Umbilical cord (tissue), 2 donors: ENCODE results near the gene ZNF174. TPM values are rescaled to one million over a fixed set of nuclear protein-coding genes. Genes with fewer than 3 reads are reported as not detected.

Experiments
- DNase-seq: peaks from one replicate; pipeline ENCODE4 v3.0.0-alpha.2; 2015; ENCODE audit warnings: low spot score
- total RNA-seq: library from RNA; depleted of rRNA; stranded (reverse); fragments of >200 nt; gene quantifications from one replicate; pipeline ENCODE4 v1.2.3, GENCODE V29; 2014; ENCODE audit warnings: low replicate concordance; ENCODE audit not compliant: insufficient read depth

Gene ZNF174
- total RNA-seq: 3.9 TPM

- peak; percentile 99 for DNase-seq
These were observed at the start of gene ZNF174, which contains the start of gene ZSCAN32 for GRCh38 chr16:3400779-3401688. ZNF174 (plus strand) TSS chr16:3401215; CDS start chr16:3402005, 790 bp downstream. ZSCAN32 (minus strand) TSS chr16:3401004; CDS start chr16:3397557, 3,447 bp downstream.

- no peak for DNase-seq
These were observed 45.4 kb upstream of the ZNF174 start, which contains the start of gene OR2C1 for GRCh38 chr16:3355589-3355988. OR2C1 (plus strand) TSS chr16:3355889; CDS start chr16:3355941, 52 bp downstream.

- DNase-seq: no peak
These were observed 44.9 kb upstream of the ZNF174 start for GRCh38 chr16:3356118-3356517.

GRCh38 chr16:3358871-3359270 lies 42.1 kb upstream of the ZNF174 start:
- DNase-seq: no peak

GRCh38 chr16:3362931-3363330 lies 38.1 kb upstream of the ZNF174 start:
- no peak for DNase-seq

- DNase-seq: no peak
These were observed 37.2 kb upstream of the ZNF174 start for GRCh38 chr16:3363793-3364192.

GRCh38 chr16:3364774-3365427 lies 36.1 kb upstream of the ZNF174 start:
- DNase-seq: peak; percentile 94

GRCh38 chr16:3369073-3369472 lies 31.9 kb upstream of the ZNF174 start:
- DNase-seq: no peak

GRCh38 chr16:3375680-3376079 lies 25.3 kb upstream of the ZNF174 start:
- no peak for DNase-seq

GRCh38 chr16:3377917-3378316 lies 23.1 kb upstream of the ZNF174 start:
- no peak for DNase-seq

- no peak for DNase-seq
These were observed 18.0 kb upstream of the ZNF174 start for GRCh38 chr16:3383045-3383448.

- DNase-seq: no peak
These were observed 12.7 kb upstream of the ZNF174 start for GRCh38 chr16:3388325-3388724.

GRCh38 chr16:3389663-3390338 lies 11.2 kb upstream of the ZNF174 start:
- no peak for DNase-seq

- no peak for DNase-seq
These were observed 603 bp upstream of the ZNF174 start for GRCh38 chr16:3400446-3400778.

- peak; percentile 9 for DNase-seq
These were observed 843 bp downstream of the ZNF174 start for GRCh38 chr16:3401719-3402397.

GRCh38 chr16:3408561-3409197 lies 7.7 kb downstream of the ZNF174 start:
- DNase-seq: no peak

GRCh38 chr16:3413730-3414379 lies 12.8 kb downstream of the ZNF174 start:
- DNase-seq: no peak

GRCh38 chr16:3431779-3432219 lies 30.8 kb downstream of the ZNF174 start:
- DNase-seq: peak; percentile 44

- no peak for DNase-seq
These were observed 33.4 kb downstream of the ZNF174 start for GRCh38 chr16:3434373-3434772.

- DNase-seq: no peak
These were observed 38.6 kb downstream of the ZNF174 start for GRCh38 chr16:3439637-3440036.
